Stimulated activated CD4-positive, alpha-beta T cell treated with anti-CD3 and anti-CD28 coated beads, Interleukin-4, amount 100 ng/mL, for 24 hours (primary cell): ENCODE results near the gene KAZN.
A peak's percentile ranks its signal among the peaks of the same experiment; 100 is the strongest.

ENCODE experiments used
- DNase-seq: peaks from one replicate; pipeline ENCODE4 v3.0.0-alpha.2; 2020

Gene KAZN

DNA sequence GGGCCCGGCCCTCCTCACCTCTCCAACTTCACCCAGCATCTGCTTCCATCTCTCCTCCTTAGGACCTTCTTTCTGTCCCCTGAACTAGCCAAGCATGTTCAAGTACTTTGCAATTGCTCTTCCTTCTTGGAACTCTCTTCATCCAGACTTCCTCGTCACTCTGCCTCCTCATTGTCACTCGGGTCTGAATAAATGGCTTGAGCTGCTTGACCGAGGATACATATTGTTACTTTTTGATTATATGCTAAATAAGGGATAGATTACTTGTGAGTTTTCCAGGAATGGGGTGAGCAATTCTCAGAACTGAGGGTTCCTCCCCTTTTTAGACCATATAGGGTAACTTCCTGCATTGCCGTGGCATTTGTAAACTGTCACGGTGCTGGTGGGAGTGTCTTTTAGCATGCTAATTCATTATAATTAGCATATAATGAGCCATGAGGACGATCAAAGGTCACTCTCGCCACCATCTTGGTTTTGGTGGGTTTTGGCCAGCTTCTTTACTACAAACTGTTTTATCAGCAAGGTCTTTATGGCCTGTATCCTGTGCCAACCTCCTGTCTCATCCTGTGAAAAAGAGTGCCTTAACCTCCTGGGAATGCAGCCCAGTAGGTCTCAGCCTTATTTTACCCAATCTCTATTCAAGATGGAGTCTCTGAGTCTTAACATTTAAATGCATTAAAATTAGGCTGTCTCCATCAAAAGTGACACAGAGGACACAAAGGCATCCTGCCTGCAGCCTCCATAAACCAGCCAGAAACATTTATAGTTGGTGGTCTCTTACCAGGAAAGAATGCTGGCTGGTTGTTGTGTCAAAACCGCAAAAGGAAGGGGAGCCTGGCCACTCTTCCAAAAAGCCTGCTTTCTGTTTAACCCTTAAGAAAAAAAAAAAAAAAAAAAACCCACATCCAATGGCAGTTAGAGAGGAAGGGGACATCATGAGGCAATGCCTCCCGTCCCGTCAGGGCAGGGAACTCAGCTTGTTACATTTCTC lies 179.3 kb downstream of the KAZN start:
- DNase-seq: no peak

DNA sequence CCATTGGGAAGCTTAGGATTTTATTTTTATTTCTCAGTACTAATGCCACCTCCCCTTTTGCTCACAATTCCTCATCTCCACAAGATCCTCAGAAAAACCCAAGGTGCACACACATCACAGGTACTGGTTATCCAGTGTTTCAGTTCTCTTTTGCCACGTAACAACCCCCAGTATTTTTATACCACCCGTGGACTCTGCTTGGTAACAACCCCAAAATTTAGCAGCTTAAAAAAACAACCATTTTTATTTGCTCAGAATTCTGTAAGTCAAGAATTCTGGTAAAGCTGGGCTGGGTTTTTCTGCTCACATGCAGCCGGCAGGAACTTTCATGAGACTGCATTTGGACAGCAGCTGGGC lies 180.0 kb downstream of the KAZN start:
- DNase-seq: no peak

DNA sequence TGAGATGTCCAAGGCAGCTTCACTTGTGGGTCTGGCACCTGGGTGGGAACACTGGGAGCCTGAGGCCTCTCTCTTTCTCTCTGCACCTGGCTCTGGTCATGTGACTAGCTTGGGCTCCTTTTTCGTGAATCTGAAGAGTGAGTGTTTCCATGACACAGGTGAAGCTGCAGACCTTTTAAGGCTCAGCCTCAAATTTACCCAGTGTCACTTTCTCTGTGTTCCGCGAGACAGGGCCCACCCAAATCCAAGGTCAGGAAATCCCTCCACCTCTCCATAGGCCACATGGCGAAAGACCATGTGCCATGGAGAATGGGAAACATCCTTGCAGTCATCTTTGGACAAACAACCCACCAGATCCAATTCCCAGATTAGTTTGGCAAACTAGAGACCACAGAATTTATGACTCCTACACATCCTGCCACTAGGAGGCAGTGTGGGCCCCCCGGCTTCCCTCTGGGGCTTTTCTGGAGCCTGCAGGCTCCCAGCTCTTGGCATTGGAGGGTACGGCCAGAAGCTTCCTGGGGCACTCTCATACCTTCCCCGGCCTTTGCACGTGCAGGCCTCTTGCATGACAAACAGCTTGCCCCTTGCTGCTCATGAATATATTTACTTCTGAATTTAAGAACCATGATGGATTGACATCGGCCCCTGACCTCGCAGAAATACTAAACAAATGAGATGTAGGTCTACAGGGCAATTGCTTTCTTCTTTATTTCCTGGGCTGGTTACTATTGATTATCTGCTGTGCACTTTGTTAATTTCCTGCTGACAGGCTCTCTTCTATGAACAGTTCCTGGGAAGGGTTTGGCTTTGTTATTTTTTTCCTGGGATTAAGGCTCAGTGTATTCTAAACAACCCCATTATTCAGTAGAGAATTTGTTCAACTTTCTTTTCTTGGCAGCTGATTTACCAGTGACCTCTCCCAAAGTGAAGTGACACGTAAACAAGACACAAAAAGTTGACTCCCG lies 180.7 kb downstream of the KAZN start:
- DNase-seq: peak; percentile 27

DNA sequence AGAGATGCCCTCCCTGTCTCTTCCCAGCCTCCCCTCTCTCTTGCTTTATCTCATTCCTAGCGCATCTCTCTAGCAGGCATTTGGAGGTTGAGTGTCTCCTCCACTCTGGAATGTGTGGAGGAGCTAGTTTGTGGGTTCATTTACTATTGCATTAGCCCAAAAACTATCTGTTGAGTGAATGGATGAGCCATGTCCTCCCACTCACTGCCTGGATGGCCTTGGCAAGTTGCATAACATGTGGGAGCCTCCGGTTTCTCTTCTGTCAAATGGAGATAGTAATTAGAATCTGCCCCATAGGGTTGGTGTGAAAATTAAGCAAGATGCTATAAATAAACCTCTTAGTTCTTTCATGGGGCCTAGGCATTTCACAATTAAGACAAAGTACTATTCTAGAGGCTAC lies 181.8 kb downstream of the KAZN start:
- DNase-seq: no peak

DNA sequence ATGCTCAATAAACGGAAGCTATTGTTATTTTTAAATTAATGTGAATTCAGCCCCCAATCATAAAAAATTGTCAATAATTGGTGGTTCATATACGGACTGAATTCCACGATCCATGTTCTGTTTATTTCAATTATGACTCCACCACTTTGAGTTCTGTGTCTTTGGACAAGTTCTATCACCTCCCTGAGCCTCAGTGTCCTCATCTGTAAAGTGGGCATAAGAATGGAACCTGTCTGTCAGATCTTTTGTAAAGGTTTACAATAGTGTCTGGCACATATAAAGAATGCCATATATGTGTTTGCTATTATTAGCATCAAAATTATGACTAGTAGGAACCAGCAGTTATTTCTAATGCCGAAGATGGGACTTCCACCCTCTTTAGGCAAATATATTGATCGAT lies 183.3 kb downstream of the KAZN start:
- no peak for DNase-seq

DNA sequence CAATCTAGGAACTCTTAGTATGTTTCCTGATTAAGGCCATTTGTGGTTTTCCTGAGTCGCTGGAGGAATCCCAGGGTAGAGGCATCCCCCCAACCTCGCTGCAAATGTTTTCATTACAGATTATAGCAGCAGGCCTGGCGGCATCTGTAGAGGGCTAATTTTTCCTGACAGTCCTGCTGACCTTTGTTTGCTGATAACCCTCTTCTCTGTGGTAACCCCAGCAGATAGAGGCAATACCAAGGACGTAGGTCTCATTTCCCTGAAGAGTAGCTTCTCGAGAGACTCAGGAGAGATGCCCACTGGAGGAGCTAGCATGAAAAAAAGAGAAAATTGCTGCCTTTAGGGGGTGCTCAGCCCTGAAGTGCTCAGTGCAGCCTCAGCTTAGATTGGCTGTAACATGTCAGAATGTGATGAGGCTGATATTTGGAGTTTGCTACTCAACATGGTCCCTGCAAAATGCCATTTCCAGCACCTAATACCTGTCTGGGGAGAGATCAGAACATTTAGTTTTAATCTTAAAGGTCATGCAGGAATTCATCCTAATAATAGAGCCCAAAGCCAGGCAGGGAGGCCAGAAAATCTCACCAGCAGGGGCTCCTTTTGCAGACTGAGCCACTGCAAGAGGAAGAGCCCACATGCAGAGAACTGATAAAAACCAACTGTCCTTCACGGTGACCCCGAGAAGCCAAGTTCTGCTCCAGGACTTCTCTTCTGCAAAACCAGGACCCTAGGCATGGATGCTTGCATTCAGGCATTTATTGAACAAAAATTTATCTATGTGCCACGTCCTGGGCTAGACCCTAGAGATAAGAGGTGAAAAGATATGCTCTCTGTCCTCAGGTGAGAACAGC lies 184.5 kb downstream of the KAZN start:
- no peak for DNase-seq

DNA sequence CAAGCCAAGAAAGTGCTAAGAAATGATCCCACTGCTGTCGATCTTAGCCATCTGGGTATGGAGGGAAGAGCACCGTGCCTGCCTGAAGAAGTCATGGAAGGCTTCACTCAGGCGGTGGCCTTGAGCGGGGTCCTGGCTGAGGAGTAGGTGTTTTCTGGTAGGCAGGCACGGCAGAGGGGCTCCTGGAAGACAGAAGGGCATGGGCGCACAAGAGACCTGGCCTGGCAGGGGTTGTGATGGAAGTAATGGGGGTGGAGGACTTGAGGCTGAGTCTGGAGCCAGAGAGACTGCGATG lies 185.1 kb downstream of the KAZN start:
- DNase-seq: no peak

DNA sequence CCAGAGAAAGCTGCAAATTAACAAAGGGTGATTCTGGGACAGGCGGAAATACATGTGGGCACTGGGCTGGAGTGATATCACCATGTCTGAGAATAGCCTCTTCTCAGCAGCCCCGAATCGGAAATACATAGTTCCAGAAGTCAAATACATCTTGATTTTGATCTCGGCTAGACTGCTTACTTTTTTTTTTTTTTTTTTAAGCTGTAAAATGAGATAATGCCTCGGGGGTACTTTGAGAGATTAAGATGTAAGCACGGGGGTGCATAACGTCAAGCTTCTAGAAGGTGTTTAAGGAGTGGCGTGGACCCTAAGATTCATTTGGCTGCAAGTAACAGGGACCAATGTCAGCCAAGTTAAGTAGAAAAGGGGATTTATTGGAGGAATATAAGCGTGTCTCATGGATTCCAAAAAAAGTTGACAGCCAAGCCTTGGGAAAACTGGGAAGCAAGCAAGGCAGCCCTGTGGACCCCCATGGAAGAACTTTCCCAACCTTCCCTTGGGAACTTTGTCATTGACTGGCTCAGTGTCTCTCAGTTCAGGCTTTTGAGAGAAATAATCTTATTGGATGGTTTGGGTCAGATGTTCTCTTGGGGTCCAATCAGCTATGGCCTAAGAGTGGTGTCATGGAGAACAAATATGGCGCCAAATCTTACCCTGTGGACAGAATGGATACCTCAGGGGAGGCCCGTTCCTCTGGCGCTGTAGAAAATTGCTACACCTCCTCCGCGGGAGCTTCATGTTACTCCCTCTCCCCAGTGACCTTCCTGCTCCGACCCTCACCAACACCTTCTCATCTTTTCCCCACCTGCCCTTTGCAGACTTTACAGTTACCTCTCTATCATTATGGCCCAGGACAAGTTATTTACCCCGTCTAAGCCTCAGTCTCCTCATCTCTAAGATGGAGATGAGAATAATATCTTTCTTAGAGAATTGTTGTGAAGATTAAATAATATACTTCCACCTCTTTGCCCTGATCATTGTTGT lies 186.6 kb downstream of the KAZN start:
- DNase-seq: no peak

DNA sequence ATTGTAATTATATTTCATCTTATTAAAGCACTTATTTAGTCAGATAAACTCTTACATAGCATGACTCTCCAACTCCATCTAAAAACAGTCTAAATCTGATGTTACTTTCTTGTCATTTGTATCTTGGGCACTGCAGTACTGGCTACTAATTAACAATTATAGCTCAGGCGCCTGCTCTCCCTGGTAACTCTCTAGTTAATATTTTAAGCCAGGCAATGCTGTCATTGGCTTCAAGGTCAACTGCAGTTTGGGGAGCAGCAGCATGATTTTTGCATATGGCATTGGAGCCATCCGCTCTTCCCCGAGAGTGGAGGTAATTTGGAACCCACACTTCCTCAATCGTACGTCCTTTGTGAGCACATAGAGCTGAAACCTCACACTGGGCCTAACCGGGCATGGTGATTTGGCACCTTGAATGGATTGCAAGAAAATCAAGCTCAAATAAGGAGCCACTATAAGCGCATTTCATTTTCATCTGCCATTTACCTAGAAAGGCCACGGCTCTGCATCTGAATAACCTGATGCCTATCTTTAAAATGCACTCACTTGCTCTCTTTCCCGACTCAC lies 187.7 kb downstream of the KAZN start:
- no peak for DNase-seq

DNA sequence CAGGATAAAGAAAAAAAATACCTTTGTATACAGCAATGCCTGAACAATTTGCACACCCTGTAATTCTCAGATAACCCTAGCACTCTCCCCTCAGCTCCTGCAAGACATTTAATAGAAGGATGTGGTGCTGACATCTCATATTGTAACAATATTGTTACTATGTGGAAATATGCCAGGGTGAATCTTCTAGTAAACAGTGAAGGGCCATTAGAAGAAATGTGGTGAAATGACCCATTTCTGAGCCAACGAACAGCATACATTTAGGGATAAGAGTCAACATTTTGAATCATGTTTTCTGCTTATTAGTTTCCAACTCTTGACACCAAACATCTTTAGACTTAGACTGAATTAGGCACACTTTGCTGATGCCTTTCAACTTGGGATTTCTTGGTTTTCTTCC lies 188.2 kb downstream of the KAZN start:
- DNase-seq: no peak

DNA sequence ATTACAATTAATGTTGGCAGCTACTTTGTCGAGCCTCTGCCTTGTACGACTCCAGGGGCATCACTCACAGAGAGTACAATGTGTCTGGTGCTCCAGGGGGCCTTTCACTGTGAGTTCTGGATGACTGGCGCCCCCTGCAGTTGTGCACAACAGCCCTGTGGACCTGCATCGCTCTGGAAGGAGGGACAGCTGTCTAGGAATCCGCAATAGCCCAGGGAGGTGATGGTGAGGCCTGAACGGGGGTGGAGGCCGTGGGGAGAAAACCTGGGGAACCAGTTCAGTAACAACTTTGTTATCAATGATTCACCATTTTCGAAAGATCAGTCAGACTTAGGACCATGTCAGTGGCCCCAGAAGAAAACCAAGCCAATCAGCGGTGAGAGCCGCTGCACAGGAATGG lies 189.1 kb downstream of the KAZN start:
- DNase-seq: no peak

DNA sequence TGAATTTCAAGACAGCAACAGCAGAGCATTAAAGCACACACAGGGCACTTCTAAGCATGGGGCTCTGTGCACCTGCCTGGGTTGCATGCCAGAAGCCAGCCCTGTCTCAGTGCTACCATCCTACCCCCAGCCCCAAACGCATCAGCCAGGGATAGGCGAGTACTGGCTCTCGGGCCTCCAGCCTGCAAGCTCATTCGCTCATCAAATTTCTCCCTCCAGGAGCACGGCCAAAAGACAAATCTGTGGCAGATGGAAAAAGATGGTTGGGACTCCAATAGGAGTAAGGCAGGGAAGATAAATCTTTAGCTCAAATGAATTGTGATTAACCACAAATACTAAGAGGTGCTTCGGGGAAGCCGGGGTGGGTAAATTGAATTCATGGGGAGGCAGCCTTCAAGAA lies 189.6 kb downstream of the KAZN start:
- no peak for DNase-seq

DNA sequence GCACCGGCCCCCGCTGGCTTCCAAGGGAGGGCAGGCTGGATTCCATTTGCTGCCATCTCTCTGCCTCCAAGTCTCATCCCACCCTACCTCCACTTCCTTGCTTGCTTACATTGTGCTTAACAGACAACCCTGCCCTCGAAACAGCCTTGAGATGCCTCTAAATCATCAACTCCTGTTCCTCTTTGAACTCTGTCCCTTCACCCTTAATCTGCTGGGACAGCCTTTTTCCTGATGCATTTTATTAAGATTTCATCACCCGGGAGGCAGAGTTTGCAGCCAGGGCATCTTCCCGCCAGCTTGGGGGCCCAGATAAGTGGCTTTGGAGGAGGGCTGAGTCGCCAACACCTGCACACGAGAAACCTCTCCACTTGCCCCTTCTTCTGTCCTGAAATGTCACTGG lies 192.5 kb downstream of the KAZN start:
- DNase-seq: no peak

DNA sequence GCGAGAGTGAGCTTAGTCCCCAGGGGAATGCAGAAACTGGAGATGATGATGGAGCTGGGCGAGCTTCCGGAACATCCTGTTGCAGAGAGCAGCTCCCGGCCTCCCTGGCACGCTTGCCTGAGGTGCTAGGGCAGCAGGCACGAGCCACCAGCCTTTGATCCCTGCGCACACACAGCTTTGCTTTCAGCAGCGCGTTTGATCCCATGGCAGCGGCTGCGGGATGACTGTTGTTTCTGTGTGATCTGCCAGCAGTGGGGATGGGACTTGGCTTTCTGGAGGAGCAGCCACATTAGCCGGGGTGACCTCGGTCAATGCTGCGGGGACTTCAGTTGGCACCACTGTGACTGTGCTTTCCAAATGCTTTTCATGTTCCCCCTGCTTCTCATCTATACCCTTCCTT lies 193.2 kb downstream of the KAZN start:
- no peak for DNase-seq

DNA sequence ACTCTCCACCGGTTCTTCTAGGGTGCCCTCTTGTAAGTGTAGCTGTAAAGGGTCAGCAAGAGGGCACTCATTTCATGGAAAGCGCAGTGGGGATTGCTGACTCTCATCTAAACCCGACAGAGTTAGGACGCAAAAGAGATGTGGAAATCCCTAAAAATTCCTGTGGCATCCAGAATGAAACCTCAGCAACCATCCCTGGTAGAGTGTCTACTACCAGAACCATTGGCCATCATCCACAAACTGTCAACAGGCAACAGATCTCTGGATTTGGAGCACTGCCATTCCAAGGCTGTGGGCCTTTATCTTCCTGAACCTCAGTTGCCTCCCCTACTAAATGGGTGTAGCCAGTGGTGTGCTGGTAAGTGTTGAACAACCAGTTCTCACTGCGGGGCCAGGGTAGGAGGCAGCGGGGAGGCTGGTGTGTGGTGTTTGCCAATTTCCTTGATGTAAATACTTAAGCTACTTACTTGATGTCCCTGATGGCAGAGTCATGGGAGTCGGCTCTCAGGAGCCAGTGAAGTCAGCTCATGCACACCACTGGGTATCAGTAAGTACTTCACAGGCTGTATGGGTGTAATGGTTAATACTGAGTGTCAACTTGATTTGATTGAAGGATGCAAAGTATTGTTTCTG lies 195.8 kb downstream of the KAZN start:
- no peak for DNase-seq

DNA sequence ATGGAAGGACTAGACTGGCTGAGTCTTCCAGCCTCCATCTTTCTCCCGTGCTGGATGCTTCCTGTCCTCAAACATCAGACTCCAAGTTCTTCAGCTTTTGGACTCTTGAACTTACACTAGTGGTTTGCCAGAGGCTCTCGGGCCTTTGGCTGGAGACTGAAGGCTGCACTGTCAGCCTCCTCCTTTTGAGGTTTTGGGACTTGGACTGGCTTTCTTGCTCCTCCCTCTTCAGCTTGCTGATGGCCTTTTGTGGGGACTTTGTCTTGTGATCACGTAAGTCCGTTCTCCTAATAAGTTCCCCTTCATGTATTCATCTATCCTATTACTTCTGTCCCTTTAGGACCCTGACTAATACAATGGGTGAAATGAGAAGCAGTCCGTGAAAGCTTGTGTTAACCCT lies 196.4 kb downstream of the KAZN start:
- DNase-seq: no peak

DNA sequence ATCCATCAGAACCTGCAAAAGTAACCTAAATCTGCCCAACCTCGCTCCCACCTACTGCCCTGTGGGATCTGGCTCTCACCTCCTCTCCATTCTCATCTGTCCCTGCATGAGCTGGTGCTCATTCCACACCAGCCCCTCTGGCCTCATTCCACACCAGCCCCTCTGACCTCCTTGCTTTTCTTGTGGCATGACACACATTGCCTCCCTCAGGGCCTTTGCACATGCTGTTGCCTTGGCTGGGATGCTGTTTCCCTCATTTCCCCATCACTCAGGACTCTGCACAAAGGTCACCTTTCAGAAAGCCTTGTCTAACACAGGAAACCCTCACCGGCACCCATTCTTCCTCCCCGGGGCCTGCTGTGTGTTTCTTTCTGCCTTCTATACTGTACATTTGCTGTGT lies 197.1 kb downstream of the KAZN start:
- DNase-seq: no peak

DNA sequence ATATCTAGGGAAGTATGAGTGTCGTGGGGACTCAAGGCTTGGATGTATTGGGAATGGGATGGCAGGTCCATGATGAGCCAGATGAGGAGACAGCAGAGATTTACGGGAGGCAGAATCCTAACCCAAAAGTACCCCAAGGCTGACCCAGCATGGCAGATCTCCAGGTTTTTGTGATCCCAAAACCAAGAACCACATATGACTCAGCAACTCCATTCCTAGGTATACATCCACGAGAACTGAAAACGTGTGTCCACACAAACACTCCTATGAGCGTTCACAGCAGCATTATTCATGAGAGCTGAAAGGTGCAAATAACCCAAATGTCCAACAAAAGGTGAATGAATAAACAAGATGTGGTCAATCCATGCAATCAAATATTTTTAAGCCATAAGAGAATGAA lies 201.5 kb downstream of the KAZN start:
- no peak for DNase-seq

DNA sequence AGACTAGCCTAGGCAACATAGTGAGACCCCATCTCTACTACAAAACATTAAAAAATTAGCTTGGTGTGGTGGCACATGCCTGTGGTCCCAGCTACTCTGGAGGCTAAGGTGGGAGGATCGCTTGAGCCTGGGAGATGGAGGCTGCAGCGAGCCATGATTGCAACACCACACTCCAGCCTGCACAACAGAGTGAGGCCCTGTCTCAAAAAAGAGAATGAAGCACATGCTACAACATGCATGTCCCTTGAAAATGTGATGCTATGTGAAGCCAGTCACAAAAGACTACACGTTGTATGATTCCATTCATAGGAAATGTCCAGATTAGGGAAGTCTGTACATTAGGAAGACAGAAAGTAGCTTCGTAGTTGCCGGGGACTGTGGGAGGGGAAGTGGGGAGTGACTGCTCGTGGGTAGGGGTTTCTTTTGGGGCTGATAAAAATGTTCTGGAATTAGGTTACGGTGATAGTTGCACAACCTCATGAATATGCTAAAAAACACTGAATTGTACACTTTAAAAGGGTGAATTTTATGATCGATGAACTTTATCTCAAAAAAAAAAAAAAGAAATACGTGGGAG lies 202.1 kb downstream of the KAZN start:
- DNase-seq: no peak

DNA sequence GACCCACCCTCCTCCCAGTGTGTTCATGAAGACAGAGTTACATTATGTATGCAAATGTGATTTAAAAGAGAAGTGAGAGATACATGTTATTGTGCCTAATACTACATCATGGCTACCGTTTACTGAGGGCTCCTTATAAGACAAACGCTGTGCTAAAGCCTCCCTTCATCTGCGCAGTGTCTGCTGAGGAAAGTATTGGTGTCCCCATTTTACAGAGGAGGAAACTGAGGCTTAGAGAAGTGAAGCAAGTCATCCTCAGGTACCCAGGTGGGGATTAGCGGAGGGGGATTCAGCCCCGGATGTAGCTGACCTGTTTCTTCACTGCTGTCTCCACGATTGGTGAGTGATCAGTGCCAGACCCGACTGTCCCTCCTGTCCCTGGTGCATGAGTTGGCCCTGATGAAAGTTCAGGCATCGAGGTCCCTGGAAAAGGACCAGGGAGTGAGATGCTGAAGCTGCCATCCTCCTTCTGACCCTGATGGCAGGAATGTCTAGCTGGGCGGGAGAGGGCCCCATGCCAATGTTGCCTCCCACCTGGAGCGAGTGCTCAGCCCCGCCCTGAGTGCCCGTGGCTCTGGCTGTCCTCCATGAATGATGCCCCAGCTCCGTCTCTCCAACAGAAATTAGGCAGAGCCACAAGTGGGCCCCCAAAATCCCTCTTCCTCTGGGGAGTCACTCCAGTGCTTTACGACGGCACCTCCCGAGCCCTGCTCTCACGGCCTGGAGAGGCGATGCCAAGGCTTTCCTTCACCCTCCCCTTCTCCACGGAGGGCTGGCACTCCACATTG lies 204.7 kb downstream of the KAZN start:
- no peak for DNase-seq
